Mammary microvascular endothelial cell (primary cell): ENCODE data around the gene OR1F1. TPM values are rescaled to one million over a fixed set of nuclear protein-coding genes. Genes with fewer than 3 reads are reported as not detected.

ENCODE experiments used
- total RNA-seq: library from RNA; depleted of rRNA; stranded (reverse); fragments of >200 nt; gene quantifications from 2 replicates; pipeline ENCODE4 v1.2.3, GENCODE V29; 2015

The OR1F1 gene
- total RNA-seq = 0.13 and 1.9 TPM in 2 replicates

DNA sequence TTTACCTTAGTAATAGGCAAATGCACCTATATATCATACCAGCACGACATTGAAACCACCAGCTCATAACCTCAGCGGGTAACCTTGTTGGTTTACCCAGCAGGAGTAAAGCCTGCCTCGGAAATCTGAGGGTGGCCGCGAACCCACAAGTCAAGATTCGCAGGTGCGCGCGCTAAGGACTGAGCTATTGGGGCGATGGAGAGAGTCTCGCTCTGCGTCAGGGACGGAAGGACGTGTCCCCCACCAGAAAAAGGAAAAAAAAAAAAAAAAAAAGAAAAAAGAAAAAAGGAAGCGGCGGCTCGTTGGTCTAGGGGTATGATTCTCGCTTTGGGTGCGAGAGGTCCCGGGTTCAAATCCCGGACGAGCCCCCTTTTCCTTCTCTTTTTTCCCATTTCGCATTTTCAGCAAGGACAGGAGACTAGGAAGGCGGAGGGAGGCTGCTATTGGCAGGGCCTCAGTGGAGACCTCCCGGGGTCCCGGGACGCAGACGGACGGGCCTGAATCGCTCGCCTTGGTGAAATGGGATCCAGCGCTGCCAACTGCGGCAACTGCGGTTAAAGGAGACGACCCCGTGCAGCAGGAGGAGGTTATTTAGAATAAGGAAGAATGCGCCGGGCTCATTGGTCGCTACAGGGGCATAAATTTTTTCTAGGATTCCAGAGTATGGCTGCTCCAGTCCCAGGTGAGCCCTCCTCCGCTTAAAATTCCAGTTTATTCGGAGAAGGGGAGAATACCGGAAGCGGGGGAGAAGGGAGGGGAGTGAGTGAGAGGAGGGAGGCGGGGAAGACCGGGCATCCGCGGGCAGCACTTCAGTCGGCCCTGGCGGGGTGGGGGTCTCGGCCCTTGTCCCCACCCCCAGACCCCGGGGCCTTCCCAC is at the start of gene OR1F1:
Gene OR1F1, plus strand, starts transcription at position 407 of the 877 bp plus-strand sequence.

GRCh38 chr16:3234857-3235561 is 47.0 kb downstream of the OR1F1 start, which contains the start of gene ZNF200:
ZNF200 (minus strand) TSS chr16:3235158; CDS start chr16:3233755, 1,403 bp downstream.

Other genes starting within 250 kb of the OR1F1 start
- not detected in 2 replicates for gene KREMEN2, start 223.9 kb upstream of the OR1F1 start, total RNA-seq
- gene PAQR4, start 218.9 kb upstream of the OR1F1 start, total RNA-seq = 23.8 and 24.1 TPM in 2 replicates
- gene PKMYT1, start 207.8 kb upstream of the OR1F1 start, total RNA-seq = 28.1 and 31.3 TPM in 2 replicates
- gene CLDN9, start 175.3 kb upstream of the OR1F1 start, total RNA-seq = not detected in 2 replicates
- 0.15 TPM in 1 of 2 replicates, not detected in the other for gene CLDN6, start 170.0 kb upstream of the OR1F1 start, total RNA-seq
- 174 and 225 TPM in 2 replicates for gene TNFRSF12A, start 167.8 kb upstream of the OR1F1 start, total RNA-seq
- 18.6 and 24.1 TPM in 2 replicates for gene HCFC1R1, start 164.3 kb upstream of the OR1F1 start, total RNA-seq
- 30.9 and 37.2 TPM in 2 replicates for gene THOC6, start 164.2 kb upstream of the OR1F1 start, total RNA-seq
- not detected in 2 replicates for gene BICDL2, start 151.3 kb upstream of the OR1F1 start, total RNA-seq
- gene MMP25, start 141.6 kb upstream of the OR1F1 start, total RNA-seq = under 0.01 and 0.15 TPM in 2 replicates
- gene IL32, start 122.6 kb upstream of the OR1F1 start, total RNA-seq = 824 and 885 TPM in 2 replicates
- not detected in 2 replicates for gene ZSCAN10, start 88.9 kb upstream of the OR1F1 start, total RNA-seq
- 14.7 and 16.0 TPM in 2 replicates for gene ZNF205, start 75.6 kb upstream of the OR1F1 start, total RNA-seq
- 4.8 and 4.9 TPM in 2 replicates for gene ZNF213, start 53.2 kb upstream of the OR1F1 start, total RNA-seq
- gene ZNF200, start 47.0 kb downstream of the OR1F1 start, total RNA-seq = 5.8 and 6.4 TPM in 2 replicates
- not detected in 2 replicates for gene MEFV, start 68.4 kb downstream of the OR1F1 start, total RNA-seq
- gene ZNF263, start 95.3 kb downstream of the OR1F1 start, total RNA-seq = 23.6 and 27.9 TPM in 2 replicates
- 0.73 and 1.5 TPM in 2 replicates for gene TIGD7, start 117.2 kb downstream of the OR1F1 start, total RNA-seq
- gene ZNF75A, start 117.3 kb downstream of the OR1F1 start, total RNA-seq = 9.8 and 10.7 TPM in 2 replicates
- not detected in 2 replicates for gene OR2C1, start 167.7 kb downstream of the OR1F1 start, total RNA-seq
- 6.1 and 6.9 TPM in 2 replicates for gene ZSCAN32, start 212.8 kb downstream of the OR1F1 start, total RNA-seq
- gene ZNF174, start 213.0 kb downstream of the OR1F1 start, total RNA-seq = 6.2 and 9.5 TPM in 2 replicates